Upper lobe of right lung (tissue), 1 donor: ENCODE results near the gene CLSTN2. TPM values are rescaled to one million over a fixed set of nuclear protein-coding genes. Genes with fewer than 3 reads are reported as not detected.

Experiments used
- ATAC-seq: fragments of 200-7000 bp; cut with Tn5 transposase; one replicate; pipeline ENCODE4 v1.9.1; 2020; ENCODE audit warnings: mild to moderate bottlenecking, moderate library complexity
- DNase-seq: peaks from one replicate; pipeline ENCODE4 v3.0.0-alpha.2; 2020
- H3K27ac ChIP-seq: fragments of 200-600 bp; one replicate; pipeline ENCODE4 v1.8.0; 2022
- H3K27me3 ChIP-seq: fragments of 200-600 bp; one replicate; pipeline ENCODE4 v1.8.0; 2022; ENCODE audit warnings: mild to moderate bottlenecking
- H3K36me3 ChIP-seq: fragments of 200-600 bp; one replicate; pipeline ENCODE4 v1.8.0; 2022
- H3K4me1 ChIP-seq: fragments of 200-600 bp; one replicate; pipeline ENCODE4 v1.8.0; 2022
- H3K4me3 ChIP-seq: fragments of 200-600 bp; one replicate; pipeline ENCODE4 v1.8.0; 2022; ENCODE audit warnings: mild to moderate bottlenecking
- H3K9me3 ChIP-seq: fragments of 200-600 bp; one replicate; pipeline ENCODE4 v1.8.0; 2022
- CTCF ChIP-seq: fragments of 200-600 bp; IDR thresholded peaks from one replicate; pipeline ENCODE4 v1.8.0; 2022; ENCODE audit warnings: antibody characterized with exemption
- intact Hi-C: fragments of 100-400 bp; cut with DNase I; formaldehyde crosslinking; loops from one replicate; pipeline ENCODE4 v1.11.0; 2022
- total RNA-seq: library from RNA; stranded (reverse); fragmentation: NEBNext Ultra II Directional; extraction: Animal tissue kit (Norgen Biotek cat#: 25700); gene quantifications from one replicate; pipeline ENCODE4 v1.2.1, GENCODE V29; 2021
- donor health status: DM: no; HTN: yes; CAD: no; lungs with severe emphysema.

The CLSTN2 gene
- total RNA-seq, 1 donor from 2014 or later: 3.0 TPM

DNA sequence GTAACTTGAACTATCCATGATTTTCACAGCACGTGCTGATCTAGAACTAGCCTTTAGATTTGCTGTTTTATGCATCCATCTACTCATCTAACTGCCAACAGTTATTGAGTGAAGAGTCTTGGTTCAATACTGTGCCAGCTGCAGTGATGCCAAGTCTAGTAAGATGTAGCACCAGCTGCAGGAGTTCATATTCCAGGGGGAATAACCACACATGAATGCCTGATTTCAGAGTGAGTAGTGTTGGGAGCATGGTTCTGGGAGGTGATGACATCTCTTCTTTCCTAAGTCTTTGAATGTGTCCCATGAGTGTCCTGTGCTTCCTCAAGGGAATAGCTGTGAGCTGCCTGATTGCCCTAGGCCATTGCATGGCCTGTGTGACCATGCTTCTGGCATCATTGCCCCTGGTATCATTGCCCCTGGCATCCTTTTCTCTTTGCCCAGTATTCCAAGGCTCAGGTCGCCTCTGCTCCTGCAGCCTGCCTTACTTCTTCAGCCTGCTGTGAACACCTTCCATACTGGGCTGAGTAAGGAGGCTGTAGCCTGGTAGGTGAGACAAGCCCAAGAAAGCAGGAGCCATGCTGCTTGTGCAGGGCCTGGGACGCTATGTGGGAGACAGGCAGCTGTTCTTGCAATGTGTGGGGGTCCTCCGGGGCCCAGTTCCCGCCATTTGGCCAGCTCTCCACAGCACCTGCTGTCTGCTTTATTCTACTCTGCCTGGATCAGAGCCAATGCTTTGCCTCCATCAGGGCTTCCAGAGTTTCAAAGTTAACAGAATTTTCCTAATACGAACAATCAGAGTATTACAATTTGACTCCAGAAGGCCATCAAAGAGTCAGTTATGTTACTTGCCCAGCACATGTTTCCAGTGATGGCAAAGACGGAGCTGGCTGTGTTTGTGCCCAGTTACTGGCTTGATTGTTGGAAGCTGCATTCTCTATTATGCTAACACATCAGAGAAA, 73.2 kb downstream of the CLSTN2 start:
- Histone ChIP-seq H3K36me3 (no peaks in the 10 kb centered on the region), H3K4me1 (no peaks in the 10 kb centered on the region), H3K9me3 (no peaks in the 10 kb centered on the region), H3K4me3 (no peak overlapping the region), H3K27me3 (no peaks in the 10 kb centered on the region), H3K27ac (no peak overlapping the region)
- no peak for DNase-seq
- TF ChIP-seq CTCF: no peak
- no peak for ATAC-seq
- intact Hi-C loops: no loop called here

DNA sequence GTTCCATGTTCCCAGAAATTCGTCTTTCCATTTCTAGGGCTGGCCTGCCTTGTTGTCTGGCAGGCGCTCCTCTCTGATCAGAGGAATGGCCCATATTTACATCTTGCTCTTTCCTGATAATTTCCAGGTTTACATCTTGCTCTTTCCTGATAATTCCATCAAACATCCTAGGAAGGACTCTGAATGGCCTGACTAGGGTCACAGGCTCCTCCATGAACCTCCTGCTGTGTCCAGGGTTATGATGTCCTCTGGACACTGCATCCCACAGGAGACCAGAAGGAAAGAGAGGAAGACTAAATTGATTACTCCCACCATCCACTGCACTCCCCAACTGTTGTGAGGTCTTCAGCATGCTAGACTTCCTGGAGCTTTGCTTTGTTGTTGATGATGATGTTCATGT, 75.4 kb downstream of the CLSTN2 start:
- Histone ChIP-seq H3K36me3 (no peaks in the 10 kb centered on the region), H3K27ac (no peak overlapping the region), H3K27me3 (no peaks in the 10 kb centered on the region), H3K9me3 (no peaks in the 10 kb centered on the region), H3K4me1 (no peaks in the 10 kb centered on the region), H3K4me3 (no peak overlapping the region)
- DNase-seq (no peak), ATAC-seq (no peak)
- intact Hi-C loops: no loop called here
- no peak for TF ChIP-seq CTCF

DNA sequence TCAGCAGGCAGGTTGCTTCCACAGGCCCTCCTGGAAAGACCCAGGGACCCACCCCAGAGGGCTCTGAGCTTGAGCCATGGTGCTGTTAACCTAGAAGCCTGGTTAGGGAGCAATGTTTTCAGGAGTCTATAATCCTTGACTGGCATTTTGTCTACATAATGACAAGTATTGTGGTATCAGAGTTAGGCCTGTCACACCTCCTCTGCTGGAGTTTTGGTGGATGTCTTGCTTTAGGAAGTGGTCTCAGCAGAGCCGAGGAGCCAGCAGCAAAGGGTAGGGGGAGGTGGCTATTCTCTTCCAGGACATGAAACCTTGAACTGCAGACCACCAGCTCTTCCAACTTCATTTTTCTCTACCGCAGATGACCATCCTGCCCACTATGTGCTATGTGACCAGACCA, 76.1 kb downstream of the CLSTN2 start:
- intact Hi-C loops: no loop called here
- Histone ChIP-seq H3K9me3 (no peaks in the 10 kb centered on the region), H3K4me3 (no peak overlapping the region), H3K27ac (no peak overlapping the region), H3K4me1 (no peaks in the 10 kb centered on the region), H3K36me3 (no peaks in the 10 kb centered on the region), H3K27me3 (no peaks in the 10 kb centered on the region)
- DNase-seq (no peak), ATAC-seq (no peak)
- no peak for TF ChIP-seq CTCF

DNA sequence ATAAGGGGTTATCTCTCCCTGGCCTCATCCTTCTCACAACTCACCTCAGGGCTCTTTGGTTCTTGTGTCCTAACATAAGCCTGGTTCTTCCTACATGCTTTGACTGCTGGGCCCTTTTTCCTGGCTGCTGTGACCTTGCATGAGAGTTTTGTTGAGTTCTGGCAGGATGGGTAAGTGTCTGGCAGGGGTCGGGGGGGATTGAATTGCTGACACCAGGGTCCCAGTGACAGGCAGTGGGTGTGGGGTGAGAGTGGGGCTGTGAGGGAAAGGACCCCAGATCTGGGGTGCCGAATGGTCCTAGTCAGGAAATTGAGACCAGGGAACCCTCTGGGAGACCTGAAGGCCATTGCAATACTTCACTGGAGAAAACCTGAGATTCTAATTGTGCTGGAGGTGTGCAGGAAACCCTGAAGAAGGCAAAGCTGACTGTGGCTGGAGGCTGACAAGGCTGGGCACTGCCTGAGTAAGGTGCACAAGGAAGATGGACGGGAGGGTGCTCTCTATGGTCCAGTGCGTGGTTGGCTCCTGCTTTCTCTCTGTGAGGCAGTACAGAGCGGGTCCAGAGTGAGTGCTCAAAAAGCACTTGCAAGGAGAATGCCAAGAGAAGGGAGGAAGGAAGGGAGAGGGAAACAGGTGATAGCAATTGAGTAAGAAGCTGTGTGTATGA, 76.8 kb downstream of the CLSTN2 start:
- Histone ChIP-seq H3K36me3 (no peaks in the 10 kb centered on the region), H3K27ac (no peak overlapping the region), H3K4me1 (no peaks in the 10 kb centered on the region), H3K4me3 (no peak overlapping the region), H3K9me3 (no peaks in the 10 kb centered on the region), H3K27me3 (no peaks in the 10 kb centered on the region)
- DNase-seq: no peak
- ATAC-seq: no peak
- intact Hi-C loops: no loop called here
- no peak for TF ChIP-seq CTCF

DNA sequence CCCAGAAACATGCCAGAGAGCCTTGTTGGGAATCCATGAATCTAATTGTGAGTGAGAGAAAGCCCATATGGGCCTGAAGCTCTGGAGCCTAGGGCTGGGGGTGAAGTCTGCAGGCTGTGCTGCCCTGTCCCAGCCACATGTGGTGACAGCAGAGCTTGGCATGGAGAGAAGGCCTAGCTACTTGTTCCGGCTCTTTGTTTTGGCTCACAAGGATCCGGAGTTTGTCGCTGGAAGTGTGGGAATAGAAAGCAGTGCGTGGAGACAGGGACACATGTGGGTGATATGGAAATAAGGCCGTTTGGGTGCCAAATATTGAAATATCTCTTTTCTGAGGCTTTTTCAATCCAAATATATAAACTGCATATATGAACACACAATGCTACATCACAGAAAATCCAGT, 78.2 kb downstream of the CLSTN2 start:
- no peaks in the 10 kb centered on the region for H3K36me3 ChIP-seq
- no peaks in the 10 kb centered on the region for H3K27me3 ChIP-seq
- intact Hi-C loops: no loop called here
- H3K4me3 ChIP-seq: no peak overlapping the region
- ATAC-seq (no peak), DNase-seq (no peak)
- no peak overlapping the region for H3K27ac ChIP-seq
- H3K4me1 ChIP-seq: no peaks in the 10 kb centered on the region
- no peak for TF ChIP-seq CTCF
- no peaks in the 10 kb centered on the region for H3K9me3 ChIP-seq
